ENCODE measurements around the gene KCNT1. TPM values are rescaled to one million over a fixed set of nuclear protein-coding genes. Genes with fewer than 3 reads are reported as not detected.
A peak's percentile ranks its signal among the peaks of the same experiment; 100 is the strongest.

The KCNT1 gene
- total RNA-seq, 1 donor from 2014 or later: not detected

GRCh38 chr9:135805422-135806022 lies 103.5 kb downstream of the KCNT1 start:
- peaks cover 16% of the 10 kb centered on the region for H3K4me1 Mint-ChIP-seq (ENCODE audit: low read depth, unreplicated experiment)
- Histone ChIP-seq H3K4me2 (ENCODE audit: low read length) (no peak overlapping the region), H3K4me3 (ENCODE audit: insufficient read depth, low read depth, low read length) (no peak overlapping the region), H3K36me3 (ENCODE audit: insufficient read depth, low read length) (peaks cover 2% of the 10 kb centered on the region), H2AFZ (ENCODE audit: low read depth, low read length) (no peak overlapping the region), H3K79me2 (ENCODE audit: insufficient read depth, low read length) (no peaks in the 10 kb centered on the region), H3K4me1 (ENCODE audit: insufficient read depth, low read length) (peaks cover 3% of the 10 kb centered on the region), H3K9ac (ENCODE audit: low read length) (no peak overlapping the region), H3K27ac (ENCODE audit: low read depth, low read length) (no peak overlapping the region), H4K20me1 (ENCODE audit: insufficient read depth, low read length) (peaks cover 21% of the 10 kb centered on the region), H3K9me3 (ENCODE audit: insufficient read depth, low read depth, low read length) (no peaks in the 10 kb centered on the region), H3K27me3 (ENCODE audit: insufficient read depth, low read length) (no peaks in the 10 kb centered on the region)
- H3K27ac Mint-ChIP-seq (ENCODE audit: unreplicated experiment): peak overlapping the region; percentile 34
- H3K36me3 Mint-ChIP-seq (ENCODE audit: low read depth, unreplicated experiment): peaks cover 4% of the 10 kb centered on the region
- peak overlapping the region; percentile 23 for H3K4me3 Mint-ChIP-seq (ENCODE audit: unreplicated experiment)
- DNase-seq (ENCODE audit: low read depth) (no peak), FAIRE-seq (no peak)
- no peaks in the 10 kb centered on the region for H3K27me3 Mint-ChIP-seq (ENCODE audit: low read depth, unreplicated experiment)
- TF ChIP-seq EZH2 (IDR thresholded peaks at IDR 0.05; ENCODE audit: insufficient read depth, low read length): no peak
- TF ChIP-seq CTCF (IDR thresholded peaks at IDR 0.05; ENCODE audit: insufficient read depth, low read depth, low read length): no peak
- no peaks in the 10 kb centered on the region for H3K9me3 Mint-ChIP-seq (ENCODE audit: unreplicated experiment)

- H3K36me3 Mint-ChIP-seq (ENCODE audit: low read depth, unreplicated experiment): peaks cover 18% of the 10 kb centered on the region
- Histone ChIP-seq H3K27me3 (ENCODE audit: insufficient read depth, low read length) (no peaks in the 10 kb centered on the region), H3K9me3 (ENCODE audit: insufficient read depth, low read depth, low read length) (no peaks in the 10 kb centered on the region), H2AFZ (ENCODE audit: low read depth, low read length) (no peak overlapping the region), H4K20me1 (ENCODE audit: insufficient read depth, low read length) (peaks cover 31% of the 10 kb centered on the region), H3K4me3 (ENCODE audit: insufficient read depth, low read depth, low read length) (no peak overlapping the region), H3K4me2 (ENCODE audit: low read length) (no peak overlapping the region), H3K9ac (ENCODE audit: low read length) (no peak overlapping the region), H3K27ac (ENCODE audit: low read depth, low read length) (no peak overlapping the region), H3K4me1 (ENCODE audit: insufficient read depth, low read length) (peaks cover 3% of the 10 kb centered on the region), H3K79me2 (ENCODE audit: insufficient read depth, low read length) (no peaks in the 10 kb centered on the region), H3K36me3 (ENCODE audit: insufficient read depth, low read length) (peaks cover 2% of the 10 kb centered on the region)
- FAIRE-seq (peak; percentile 32), DNase-seq (ENCODE audit: low read depth) (peak; percentile 48)
- peaks cover 8% of the 10 kb centered on the region for H3K4me1 Mint-ChIP-seq (ENCODE audit: low read depth, unreplicated experiment)
- H3K4me3 Mint-ChIP-seq (ENCODE audit: unreplicated experiment): no peak overlapping the region
- no peaks in the 10 kb centered on the region for H3K9me3 Mint-ChIP-seq (ENCODE audit: unreplicated experiment)
- no peaks in the 10 kb centered on the region for H3K27me3 Mint-ChIP-seq (ENCODE audit: low read depth, unreplicated experiment)
- no peak for TF ChIP-seq EZH2 (IDR thresholded peaks at IDR 0.05; ENCODE audit: insufficient read depth, low read length)
- TF ChIP-seq CTCF (IDR thresholded peaks at IDR 0.05; ENCODE audit: insufficient read depth, low read depth, low read length): no peak
- H3K27ac Mint-ChIP-seq (ENCODE audit: unreplicated experiment): no peak overlapping the region
These were observed 107.2 kb downstream of the KCNT1 start for GRCh38 chr9:135809166-135809565.

GRCh38 chr9:135810806-135811575 lies 109.0 kb downstream of the KCNT1 start:
- no peak overlapping the region for H2AFZ ChIP-seq (ENCODE audit: low read depth, low read length)
- H3K4me2 ChIP-seq (ENCODE audit: low read length): no peak overlapping the region
- H3K36me3 ChIP-seq (ENCODE audit: insufficient read depth, low read length): peaks cover 2% of the 10 kb centered on the region
- no peak overlapping the region for H3K27ac ChIP-seq (ENCODE audit: low read depth, low read length)
- H3K4me1 Mint-ChIP-seq (ENCODE audit: low read depth, unreplicated experiment): no peaks in the 10 kb centered on the region
- no peak overlapping the region for H3K27ac Mint-ChIP-seq (ENCODE audit: unreplicated experiment)
- peaks cover 37% of the 10 kb centered on the region for H4K20me1 ChIP-seq (ENCODE audit: insufficient read depth, low read length)
- H3K27me3 ChIP-seq (ENCODE audit: insufficient read depth, low read length): no peaks in the 10 kb centered on the region
- no peak overlapping the region for H3K4me3 Mint-ChIP-seq (ENCODE audit: unreplicated experiment)
- DNase-seq (ENCODE audit: low read depth) (no peak), FAIRE-seq (no peak)
- H3K4me1 ChIP-seq (ENCODE audit: insufficient read depth, low read length): no peaks in the 10 kb centered on the region
- H3K9me3 Mint-ChIP-seq (ENCODE audit: unreplicated experiment): no peaks in the 10 kb centered on the region
- TF ChIP-seq CTCF (IDR thresholded peaks at IDR 0.05; ENCODE audit: insufficient read depth, low read depth, low read length): no peak
- TF ChIP-seq EZH2 (IDR thresholded peaks at IDR 0.05; ENCODE audit: insufficient read depth, low read length): no peak
- peaks cover 24% of the 10 kb centered on the region for H3K36me3 Mint-ChIP-seq (ENCODE audit: low read depth, unreplicated experiment)
- no peak overlapping the region for H3K4me3 ChIP-seq (ENCODE audit: insufficient read depth, low read depth, low read length)
- no peaks in the 10 kb centered on the region for H3K79me2 ChIP-seq (ENCODE audit: insufficient read depth, low read length)
- H3K27me3 Mint-ChIP-seq (ENCODE audit: low read depth, unreplicated experiment): no peaks in the 10 kb centered on the region
- no peaks in the 10 kb centered on the region for H3K9me3 ChIP-seq (ENCODE audit: insufficient read depth, low read depth, low read length)
- no peak overlapping the region for H3K9ac ChIP-seq (ENCODE audit: low read length)
